Eye (tissue), 1 donor: ENCODE data around the gene ASF1B.

Experiments used
- DNase-seq: peaks from one replicate; pipeline ENCODE4 v3.0.0-alpha.2; 2015

The ASF1B gene

DNA sequence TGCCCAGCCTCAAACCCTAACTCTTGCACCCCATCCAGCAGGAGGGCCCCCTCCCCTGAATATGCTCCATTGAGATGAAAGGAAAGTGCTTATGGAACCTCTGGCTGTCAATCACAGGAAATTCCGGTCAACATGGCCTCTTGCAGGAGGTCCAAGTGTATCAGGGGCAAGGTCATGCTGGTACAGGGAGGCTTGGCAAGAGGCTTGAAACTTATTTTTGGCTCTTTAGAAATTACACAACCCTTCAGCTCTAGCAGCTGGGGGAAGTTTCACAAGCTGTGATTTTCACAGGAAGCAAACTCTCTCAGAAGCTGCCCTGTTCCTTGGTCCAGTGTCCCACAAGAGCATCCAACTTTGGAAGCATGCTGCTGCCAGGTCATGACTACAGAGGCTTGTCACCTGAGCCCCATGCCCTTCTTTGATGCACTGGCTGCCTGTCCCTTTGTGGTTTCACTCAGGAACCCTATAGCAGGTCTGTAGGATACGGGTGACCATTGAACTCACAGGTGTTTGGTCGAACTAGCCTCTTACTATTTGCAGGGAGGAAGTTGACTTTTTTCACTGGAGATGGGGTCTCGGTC lies 8.4 kb downstream of the ASF1B start:
- DNase-seq = no peak

DNA sequence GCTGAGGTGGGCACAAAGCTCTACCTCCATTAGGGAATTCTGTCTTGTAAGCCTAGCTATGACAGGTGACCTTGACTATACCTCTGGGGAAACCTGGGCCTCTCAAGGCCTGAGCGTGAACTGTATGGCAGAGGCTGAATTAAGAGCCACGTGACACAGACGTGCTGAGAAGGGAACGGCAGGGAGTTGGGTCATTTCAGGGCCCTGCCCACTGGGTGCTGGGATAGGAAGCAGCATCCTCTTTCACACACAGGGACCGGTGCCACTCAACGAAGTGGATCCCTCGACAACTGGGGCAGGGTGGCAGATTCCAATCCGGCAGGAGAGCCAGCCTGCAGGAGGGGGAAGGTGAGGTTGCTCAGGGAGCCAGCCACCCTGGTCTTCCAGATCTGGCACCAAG lies 9.2 kb downstream of the ASF1B start:
- no peak for DNase-seq

DNA sequence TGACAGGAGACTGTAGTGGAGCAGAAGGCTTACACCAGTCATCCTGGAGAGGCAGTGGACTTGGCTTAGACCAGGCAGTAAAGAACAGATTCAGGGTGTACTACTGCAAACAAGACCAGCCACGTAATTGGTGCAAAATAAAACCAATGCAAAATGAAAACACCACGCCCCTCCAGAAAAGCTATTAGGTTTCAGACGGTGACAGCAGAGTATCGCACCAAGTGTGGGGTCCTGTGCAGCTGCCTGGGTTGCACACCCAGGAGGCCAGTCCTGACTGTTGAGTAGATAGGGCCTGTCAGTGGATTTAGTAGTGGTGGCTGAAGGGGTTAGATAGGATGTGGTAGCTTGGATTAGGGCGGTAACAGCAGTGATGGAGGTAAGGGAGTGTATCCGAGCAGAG lies 13.5 kb downstream of the ASF1B start:
- DNase-seq = no peak

DNA sequence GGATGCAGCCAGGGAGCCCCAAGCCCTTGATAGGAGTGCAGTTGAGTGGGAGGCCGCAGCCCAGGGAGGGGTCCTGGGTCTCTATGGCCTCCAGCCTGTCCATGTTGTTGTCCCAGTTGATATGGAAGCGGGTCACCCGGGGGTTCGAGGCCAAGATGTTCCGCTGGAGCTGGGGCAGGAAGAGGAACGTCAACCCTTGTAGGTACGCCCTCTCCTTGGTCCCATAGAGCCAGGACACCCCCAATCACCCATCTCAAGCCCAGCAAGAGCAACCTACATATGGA lies 15.9 kb downstream of the ASF1B start:
- DNase-seq = no peak

DNA sequence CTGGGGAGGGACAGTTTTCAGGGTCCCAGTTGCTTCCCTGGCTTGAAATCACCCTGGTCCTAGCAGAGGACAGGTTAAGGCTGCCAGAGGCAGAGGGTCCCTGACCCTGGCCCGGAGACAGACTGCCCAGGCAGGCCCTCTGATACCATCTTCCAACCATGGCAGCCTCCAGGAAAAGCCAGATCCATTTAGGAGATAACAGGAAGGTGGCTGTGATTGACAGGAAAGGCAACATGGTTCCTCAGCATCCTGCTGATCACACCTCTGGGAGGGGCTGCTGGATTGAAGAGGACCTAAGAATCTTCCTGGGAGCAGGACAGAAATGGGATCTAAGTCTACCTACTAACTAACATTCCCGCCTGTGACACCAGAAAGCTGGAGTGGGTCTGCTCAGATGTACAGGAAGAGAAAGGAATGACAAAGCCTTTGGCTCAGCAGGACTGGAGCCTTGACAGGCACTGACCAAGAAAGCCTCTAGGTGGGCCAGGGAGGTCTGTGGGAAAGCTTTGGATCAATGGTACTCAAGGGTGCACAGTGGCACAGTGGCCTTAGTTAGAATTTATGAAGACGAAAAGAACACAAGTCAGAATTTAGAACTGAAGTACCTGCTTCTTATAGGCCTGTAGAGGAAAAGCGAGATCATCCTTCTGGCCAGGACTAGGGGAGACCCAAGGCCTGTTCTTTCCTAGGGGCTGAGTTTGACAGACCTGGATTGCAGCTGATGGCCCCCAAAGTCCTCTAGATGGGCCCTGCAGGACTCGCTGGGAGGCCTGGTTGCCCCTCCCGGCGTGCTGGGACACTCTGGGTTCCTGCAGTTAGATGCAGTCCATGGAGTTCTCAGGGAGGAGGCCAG lies 16.5 kb downstream of the ASF1B start:
- DNase-seq = no peak

DNA sequence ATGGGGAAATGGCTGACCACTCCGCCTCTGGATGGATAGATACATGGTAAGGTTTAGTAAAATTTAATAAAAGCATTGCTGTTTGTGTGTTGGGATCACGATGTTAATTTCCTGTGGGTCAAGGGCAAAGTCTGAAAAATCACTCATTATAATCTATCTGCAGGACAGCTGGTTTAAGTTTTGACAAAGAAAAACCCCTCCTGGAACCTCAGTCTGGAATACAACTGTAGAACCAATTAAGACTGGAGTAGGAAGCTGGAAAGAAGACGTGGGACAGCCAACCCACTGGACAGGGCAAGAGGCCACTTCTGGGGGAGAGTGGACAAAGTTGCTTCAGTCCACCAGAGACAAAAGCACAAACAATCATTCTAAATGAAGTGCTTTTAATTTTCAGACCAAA lies 17.2 kb downstream of the ASF1B start:
- DNase-seq = no peak

DNA sequence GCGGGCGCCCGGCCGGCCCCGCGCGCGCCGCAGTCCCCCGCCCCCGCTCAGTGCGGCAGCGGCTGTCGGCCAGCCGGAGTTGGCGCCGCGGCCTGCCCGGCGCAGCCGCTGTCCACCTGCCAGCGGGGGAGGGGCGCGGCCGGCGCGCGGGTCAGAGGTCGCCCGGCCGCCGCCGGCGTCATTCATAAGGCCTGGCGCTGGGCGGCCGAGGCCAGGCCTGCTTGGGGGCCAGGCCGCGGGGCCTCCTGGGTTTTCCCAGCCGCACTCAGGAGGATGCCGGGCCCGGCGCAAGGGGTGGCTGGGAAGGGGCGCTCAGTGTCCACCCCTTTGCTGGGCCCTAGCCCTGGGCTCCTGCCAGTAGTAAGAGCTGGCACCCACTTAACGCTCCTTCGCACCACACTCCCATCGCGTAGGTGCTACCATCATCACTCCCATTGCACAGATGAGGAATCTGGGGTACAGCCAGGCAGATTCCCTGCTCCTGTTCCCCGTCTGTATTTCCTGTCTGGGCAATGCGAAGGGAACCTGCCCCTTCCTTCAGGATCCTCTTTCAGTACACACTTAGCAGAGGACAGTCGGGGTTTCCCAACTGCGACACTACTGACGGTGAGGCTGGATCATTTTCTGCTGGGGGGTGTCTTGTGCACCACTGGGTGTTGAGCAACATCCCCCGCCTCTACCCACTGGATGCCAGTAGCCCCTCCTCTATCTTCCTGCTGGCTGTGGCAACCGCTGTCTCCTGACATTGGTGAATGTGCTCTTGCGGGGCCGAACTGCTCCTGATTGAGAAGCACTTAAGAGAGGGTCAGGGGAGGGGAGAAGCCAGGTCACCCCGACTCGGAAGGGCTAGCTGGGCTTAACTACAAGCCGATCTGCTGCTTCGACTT lies 18.0 kb downstream of the ASF1B start:
- peak; percentile 81 for DNase-seq

DNA sequence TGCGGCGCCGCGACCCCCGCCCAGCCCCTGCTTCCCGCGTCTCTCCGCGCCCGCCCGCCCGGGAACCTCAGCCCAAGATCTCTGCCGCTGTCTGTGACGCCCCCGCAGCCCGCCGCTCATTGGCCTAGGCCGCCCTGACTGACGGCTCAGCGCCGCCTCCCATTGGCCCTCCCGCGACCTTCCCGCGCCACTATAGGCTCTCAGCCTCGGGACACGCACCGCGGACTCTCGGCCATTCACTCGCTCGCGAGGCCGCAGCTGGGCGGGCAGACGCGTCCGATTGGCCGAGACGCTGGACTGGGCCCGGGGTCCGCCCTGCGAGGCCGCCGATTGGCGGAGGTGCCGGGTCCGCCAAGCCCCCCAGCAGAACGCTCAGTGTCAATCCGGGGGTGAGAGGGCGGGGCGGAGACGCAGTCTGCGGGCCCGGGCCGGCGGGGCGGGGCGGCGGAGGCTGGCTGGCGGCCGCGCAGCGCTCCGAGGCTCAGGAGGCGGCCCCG lies 18.7 kb downstream of the ASF1B start, which contains the start of gene PRKACA:
PRKACA (minus strand) TSS at position 95 of the 497 bp plus-strand sequence. CDS start 215 bp downstream, outside the sequence.
- peak; percentile 99 for DNase-seq

DNA sequence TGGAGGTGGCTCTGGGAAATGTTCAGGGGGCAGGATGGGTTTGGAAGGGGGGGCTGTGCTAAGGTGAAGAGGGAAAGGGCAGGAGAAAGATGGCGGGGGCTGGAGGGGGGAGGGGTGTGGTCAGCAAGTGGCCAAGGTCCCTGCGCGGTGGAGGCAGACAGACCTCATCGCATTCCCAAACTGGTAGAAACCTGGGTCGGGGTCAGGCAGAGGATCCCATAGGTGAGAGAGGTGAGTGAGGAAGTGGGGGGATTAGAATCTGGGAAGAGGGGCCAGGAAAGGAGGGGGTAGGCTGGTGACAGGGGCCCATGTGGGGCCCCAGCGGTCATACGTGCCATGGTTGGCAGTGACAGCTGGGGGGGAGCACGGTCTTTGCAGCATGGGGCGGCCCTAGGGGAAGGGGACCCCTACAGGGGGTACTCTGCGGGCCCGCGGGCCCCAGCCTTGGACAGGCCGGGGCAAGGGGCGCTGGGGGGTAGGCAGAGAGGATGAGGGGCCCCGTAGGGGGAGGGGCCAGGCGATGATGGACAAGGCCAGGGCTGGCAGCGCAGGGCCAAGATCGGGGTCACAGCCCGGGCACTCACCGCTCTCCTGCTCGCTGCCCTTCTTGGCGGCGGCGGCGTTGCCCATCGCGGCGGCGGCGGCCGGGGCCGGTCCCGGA lies 19.3 kb downstream of the ASF1B start:
- DNase-seq = peak; percentile 53

DNA sequence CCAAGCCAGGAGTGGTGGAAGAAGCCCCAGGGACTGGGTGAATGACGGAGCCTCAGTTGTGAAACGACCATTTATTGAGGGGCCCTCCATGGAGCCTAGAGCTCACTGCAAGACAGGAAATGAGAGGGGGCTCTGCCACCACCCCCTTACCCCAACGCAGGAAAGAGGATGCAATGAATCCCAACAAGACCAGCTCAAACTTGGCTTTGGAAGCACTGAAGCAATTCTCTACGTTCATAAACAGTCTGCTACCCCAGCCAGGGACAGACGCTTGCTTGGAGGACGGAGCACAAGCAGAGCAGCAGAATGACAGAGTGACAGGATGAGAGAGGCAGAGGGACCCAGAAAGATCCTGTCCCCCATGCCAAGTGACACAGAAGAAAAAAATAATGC lies 19.9 kb downstream of the ASF1B start:
- no peak for DNase-seq

DNA sequence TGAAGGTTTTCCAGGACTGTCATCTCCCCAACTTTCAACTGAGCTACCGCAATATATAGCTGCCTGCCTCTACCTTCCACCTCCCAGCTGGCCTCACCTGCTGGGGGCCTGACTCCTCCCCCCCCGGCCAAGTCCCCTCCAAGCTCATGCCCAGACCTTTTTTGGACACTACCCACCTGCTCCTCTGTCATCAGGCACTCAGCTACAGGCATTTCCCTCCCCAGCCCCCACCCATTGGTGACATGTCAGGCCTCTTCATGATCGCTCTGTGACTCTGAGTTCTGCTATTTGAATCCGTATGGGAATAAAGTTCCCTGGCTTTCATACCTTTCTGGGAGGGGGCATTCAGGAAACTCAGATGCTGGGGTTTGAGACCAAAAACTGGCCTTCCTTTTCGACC lies 20.6 kb downstream of the ASF1B start:
- DNase-seq = no peak

DNA sequence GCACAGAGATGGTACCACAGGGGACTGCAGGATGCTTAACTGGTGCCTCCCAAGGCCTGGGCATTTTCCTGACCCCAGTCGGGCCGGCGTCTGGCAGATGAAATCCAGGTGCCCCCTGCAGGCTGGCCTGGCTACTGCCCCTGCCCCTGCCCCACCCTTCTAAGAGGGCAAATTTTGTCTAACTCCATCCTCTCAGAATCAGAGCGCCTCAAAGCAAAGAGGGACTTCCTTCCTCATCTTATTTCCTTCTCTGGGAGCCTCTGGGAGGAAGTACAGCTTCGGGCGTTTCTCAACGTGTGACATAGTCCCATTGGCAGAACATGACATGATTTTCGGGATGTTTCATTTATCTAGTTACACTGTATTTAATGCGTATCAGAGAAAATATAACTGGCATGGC lies 21.5 kb downstream of the ASF1B start:
- DNase-seq = no peak

DNA sequence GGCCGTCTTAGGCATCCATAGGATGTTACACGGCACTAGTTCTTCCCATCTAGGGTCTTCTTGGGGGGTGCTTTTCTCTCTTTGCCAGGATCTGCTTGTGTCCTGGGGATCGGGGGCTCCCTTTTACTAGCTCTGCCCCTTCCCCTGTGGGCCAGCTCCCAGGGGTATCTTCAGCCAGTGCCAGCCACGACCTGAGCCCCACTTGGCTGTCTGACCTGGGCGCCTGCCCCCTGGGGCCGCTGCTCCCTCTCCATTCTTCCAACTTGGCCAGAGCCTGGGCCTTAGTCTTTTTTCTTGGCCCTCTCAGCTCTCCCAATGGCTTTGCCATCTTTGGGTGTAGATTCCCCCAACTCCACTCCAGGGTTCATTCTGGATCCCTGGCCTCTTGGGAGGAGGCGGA lies 21.9 kb downstream of the ASF1B start:
- no peak for DNase-seq

DNA sequence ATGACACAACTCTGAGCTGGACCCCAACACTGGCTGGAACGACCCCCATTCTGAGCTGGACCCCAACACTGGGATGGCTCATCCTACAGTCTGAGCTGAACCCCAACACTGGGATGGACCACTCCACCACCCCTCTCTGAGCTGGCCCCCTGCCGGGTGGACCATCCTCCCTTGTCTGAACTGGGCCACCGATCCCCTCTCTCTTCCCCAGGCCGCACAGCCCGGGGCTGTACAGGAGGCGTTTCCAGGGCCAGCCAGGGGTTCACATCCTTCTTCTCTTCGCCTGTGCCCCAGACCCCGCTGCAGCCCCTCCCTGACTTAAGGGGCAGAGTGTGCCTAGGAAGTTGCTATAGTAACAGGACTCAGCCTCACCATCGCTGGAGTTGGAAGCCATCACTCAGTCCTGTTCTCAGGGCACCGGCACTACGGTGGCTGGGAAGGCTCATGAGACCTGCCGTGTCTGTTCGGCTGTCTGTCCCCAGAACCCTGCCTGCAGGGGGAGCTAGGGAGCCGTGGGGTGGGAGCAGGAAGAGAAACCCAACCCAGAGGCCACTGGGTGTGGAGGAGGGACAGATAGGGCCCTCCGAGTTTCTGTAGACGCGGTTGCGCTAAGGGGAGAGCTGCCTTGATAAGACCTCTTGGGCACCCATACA lies 22.5 kb downstream of the ASF1B start:
- no peak for DNase-seq

DNA sequence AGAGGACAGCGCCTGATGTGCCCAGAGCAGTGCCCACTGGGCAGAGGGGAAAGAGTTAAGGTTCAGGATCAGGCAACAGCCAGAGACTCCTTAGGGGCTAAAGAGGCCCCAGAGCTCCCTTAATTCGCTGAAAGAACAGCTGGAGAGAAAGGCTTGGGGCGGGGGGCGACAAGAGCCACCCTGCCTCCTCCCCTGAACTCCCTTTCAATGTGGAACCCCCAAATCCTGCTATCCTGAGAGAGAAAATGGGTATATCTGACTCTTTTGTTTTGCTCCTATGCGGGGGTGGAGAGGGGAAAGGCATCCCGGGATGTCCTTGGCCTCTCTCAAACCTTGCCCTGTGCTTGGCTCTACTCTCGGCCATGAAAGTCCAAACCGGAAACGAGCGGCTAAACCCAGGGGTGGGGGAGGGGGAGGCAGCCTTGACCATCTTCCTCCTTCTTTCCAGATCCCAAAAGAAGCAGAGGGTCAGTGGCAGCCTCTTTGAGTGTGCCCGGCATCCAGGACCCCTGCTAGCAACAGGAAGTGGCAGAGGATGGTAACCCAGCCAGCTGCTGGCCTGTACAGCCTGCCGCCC lies 23.5 kb downstream of the ASF1B start:
- no peak for DNase-seq

DNA sequence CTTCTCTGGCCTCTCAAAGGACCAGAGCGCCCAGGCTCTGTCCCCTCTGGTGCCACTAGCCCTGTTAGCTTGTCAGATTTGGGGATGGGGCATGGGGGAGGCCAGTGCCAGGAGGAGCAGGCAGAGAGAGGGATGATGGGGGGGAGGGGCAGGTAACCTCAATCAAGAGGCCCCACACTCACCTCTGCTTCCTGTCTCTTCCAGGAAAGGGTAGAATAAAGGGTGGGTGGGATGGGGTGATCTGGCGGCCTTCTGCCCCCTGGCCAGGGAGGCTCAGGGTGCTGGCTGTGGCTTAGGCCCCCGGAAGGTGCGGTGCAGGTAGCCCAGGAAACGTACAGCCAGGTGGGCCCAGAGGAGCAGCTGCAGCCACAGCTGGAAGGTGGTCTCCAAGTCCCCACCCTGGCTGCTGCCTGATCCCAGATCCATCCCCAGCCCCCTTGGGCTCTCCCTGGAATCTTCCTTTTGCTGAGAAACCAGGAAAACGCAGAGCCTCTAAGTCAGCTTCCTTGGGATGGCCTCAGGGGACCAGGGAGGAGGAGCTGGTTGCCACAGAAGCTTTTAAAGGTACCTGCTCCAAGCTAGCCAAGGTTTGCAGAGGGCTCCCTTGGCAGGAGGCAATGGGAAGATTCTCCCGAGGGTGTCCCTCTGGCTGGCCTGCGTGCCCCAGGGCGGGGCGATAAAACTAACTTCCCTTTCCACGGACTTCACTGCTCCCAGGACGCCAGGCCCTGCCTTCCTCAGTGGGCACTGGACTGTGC lies 24.2 kb downstream of the ASF1B start:
- DNase-seq = no peak

DNA sequence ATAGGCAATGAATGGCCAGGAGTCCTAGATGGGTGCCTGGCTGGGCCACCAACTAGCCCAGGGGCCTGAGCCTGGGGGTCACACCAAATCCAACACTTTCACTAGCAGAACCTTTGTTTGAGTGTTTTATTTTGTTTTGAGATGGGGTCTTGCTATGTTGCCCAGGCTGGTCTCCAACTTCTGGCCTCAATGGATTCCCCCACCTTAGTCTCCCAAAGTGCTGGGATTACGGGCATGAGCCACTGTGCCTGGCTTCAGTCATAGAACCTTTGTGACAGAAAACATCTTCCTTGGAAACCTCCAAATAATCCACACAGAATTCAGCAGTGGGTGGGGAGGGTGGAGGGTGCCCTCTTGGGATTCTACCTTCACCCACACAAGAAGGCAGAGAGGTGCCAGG lies 24.9 kb downstream of the ASF1B start:
- DNase-seq = no peak

DNA sequence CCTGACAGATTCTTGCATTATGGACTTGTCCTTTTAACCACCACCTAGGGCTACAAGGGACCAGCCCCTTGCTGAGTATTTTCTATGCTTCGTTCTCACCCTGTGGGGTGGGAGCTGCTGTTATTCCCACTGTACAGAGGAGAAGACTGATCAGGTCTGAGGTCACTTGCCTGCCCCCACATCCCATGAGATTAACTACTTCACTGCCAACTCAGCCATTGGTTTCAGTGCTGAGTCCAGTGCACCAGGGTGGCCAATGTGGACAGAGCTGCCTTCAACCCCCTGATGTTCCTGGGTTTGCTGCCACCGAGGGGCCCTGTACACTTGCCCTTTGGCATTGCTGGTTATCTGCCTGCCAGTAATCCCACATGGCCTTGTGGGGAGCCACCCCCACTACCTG lies 25.7 kb downstream of the ASF1B start:
- no peak for DNase-seq

DNA sequence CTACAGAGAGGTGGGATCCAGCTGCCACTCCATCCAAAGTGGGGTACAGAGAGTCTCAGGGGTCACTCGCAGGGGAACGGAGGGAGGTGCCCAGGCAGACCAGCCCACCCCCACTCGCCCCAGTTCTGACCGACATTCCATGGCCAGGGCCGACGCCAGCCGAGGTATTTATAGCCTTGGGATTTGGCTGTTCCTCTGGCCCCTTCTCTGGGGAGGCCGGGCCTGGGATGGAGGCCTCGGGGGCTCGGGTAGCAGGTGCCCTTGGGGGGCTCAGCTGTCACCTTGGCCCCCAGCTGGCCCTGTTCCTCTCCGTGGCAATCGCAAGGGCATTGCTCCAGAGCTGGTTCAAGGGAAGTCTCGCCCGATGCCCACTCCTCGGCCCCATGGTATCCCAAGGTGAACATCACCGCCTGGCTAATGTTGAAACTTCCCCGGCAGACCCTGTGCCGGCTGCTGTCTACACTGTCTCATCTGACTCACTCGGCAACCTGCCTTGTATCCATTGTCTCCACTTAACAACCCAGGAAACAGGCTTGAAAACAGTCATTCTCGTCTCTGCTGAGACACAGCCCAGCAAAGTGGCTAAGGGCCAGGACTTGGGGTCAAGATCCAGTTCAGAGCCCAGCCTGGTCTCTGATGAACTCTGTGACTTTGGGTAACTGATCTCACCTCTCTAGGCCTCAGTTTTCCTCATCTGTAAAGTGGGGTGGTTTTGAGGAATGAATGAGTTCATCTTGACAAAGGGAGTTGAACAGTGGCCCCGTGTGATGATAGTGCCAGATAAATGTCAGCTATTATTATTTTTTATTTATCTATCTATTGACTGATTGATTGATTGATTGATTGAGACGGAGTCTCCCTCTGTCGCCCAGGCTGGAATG lies 28.6 kb downstream of the ASF1B start:
- DNase-seq = no peak

DNA sequence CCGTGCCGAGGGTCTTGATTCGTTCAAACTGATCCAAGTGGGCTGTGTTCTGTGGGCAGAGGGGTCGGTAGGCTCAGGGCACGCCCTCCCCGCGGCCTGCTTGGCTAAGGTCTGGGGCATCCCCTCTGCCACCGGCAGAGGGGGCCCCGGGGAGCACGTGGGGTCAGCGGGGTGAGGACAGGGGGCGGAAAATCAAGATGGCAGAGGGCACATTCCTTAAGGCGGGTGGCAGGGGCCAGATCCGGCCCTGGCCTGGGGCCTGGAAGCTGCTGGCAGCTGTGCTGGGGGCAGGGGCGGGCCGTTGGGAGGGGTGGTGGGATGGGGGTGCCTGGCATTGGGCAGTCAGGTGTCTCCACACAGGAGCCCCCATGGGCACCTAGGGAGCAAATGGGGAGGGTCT lies 29.5 kb downstream of the ASF1B start:
- no peak for DNase-seq
